GM23338 (cell line): ENCODE data around the gene CIAPIN1. TPM values are rescaled to one million over a fixed set of nuclear protein-coding genes. Genes with fewer than 3 reads are reported as not detected.

Source experiments
- ATAC-seq: fragments of 200-7000 bp; cut with Tn5 transposase; 3 replicates; pipeline ENCODE4 v1.9.1; 2020
- DNase-seq: peaks from one replicate; pipeline ENCODE4 v3.0.0-alpha.2; 2015; ENCODE audit warnings: low spot score
- H2AFZ ChIP-seq: fragments of 200-600 bp; sonication (generic); 2 replicates; pipeline ENCODE4 v1.8.0; 2016; ENCODE audit warnings: antibody characterized with exemption, mild to moderate bottlenecking, moderate library complexity
- H3F3A ChIP-seq: fragments of 200-600 bp; sonication (generic); replicated peaks from 2 replicates; pipeline ENCODE4 v1.8.0; 2017; ENCODE audit warnings: antibody characterized with exemption, mixed run types, low read depth
- H3K27ac ChIP-seq: fragments of 200-600 bp; sonication (generic); 2 replicates; pipeline ENCODE4 v1.6.1; 2016; ENCODE audit warnings: low read depth
- H3K27me3 ChIP-seq: fragments of 200-600 bp; sonication (generic); 2 replicates; pipeline ENCODE4 v1.8.0; 2016; ENCODE audit warnings: mild to moderate bottlenecking, mixed run types, moderate library complexity; ENCODE audit not compliant: insufficient read depth
- H3K36me3 ChIP-seq: fragments of 200-600 bp; sonication (generic); 2 replicates; pipeline ENCODE4 v1.8.0; 2016; ENCODE audit warnings: mild to moderate bottlenecking; ENCODE audit not compliant: insufficient read depth
- H3K4me1 ChIP-seq: fragments of 200-600 bp; sonication (generic); 2 replicates; pipeline ENCODE4 v1.8.0; 2016; ENCODE audit warnings: mild to moderate bottlenecking, moderate library complexity; ENCODE audit not compliant: insufficient read depth
- H3K4me2 ChIP-seq: fragments of 200-600 bp; sonication (generic); 2 replicates; pipeline ENCODE4 v1.7.1; 2017; ENCODE audit warnings: mixed run types
- H3K4me3 ChIP-seq: fragments of 200-600 bp; sonication (generic); 2 replicates; pipeline ENCODE4 v1.6.1; 2016; ENCODE audit warnings: mixed run types
- H3K79me2 ChIP-seq: fragments of 200-600 bp; sonication (generic); replicated peaks from 2 replicates; pipeline ENCODE4 v1.8.0; 2017; ENCODE audit warnings: mild to moderate bottlenecking; ENCODE audit not compliant: insufficient read depth
- H3K9me2 ChIP-seq: fragments of 200-600 bp; sonication (generic); 2 replicates; pipeline ENCODE4 v1.8.0; 2017; ENCODE audit not compliant: insufficient read depth
- H4K20me1 ChIP-seq: fragments of 200-600 bp; sonication (generic); replicated peaks from 2 replicates; pipeline ENCODE4 v1.8.0; 2017; ENCODE audit warnings: mild to moderate bottlenecking; ENCODE audit not compliant: insufficient read depth
- H3K27ac Mint-ChIP-seq: 2 replicates; pipeline ENCODE4 v1.8.0; 2020; ENCODE audit warnings: inconsistent platforms, mild to moderate bottlenecking, moderate library complexity, mixed read lengths
- H3K27me3 Mint-ChIP-seq: 3 replicates; pipeline ENCODE4 v1.8.0; 2022; ENCODE audit warnings: low read depth, mild to moderate bottlenecking, moderate library complexity, mixed read lengths, inconsistent platforms; ENCODE audit not compliant: insufficient read depth, poor library complexity
- H3K36me3 Mint-ChIP-seq: 3 replicates; pipeline ENCODE4 v1.8.0; 2021; ENCODE audit warnings: low read depth, mild to moderate bottlenecking, inconsistent platforms, moderate library complexity, mixed read lengths
- H3K4me1 Mint-ChIP-seq: 3 replicates; pipeline ENCODE4 v1.8.0; 2020; ENCODE audit warnings: mild to moderate bottlenecking, inconsistent platforms, mixed read lengths
- H3K4me3 Mint-ChIP-seq: 3 replicates; pipeline ENCODE4 v1.8.0; 2021; ENCODE audit warnings: moderate library complexity, mild to moderate bottlenecking, inconsistent platforms, mixed read lengths
- H3K9me3 Mint-ChIP-seq: 3 replicates; pipeline ENCODE4 v1.8.0; 2020; ENCODE audit warnings: moderate library complexity, mild to moderate bottlenecking, inconsistent platforms, mixed read lengths
- CREB1 ChIP-seq: fragments of 250-450 bp; sonication (Bioruptor Pico); IDR thresholded peaks from 2 replicates; pipeline ENCODE4 v1.5.0; 2020; ENCODE audit warnings: low read depth, mild to moderate bottlenecking, moderate library complexity
- CTCF ChIP-seq, 2 experiments: fragments of 200-600 bp in 1 of 2; sonication (generic) in 1 of 2; conservative IDR thresholded peaks; 2 replicates each; pipeline versions ENCODE4 v1.5.1 to v1.6.1; 2016 to 2017; ENCODE audit warnings: antibody characterized with exemption in 2 of 2, low read depth in 2 of 2, mild to moderate bottlenecking in 2 of 2, moderate library complexity in 1 of 2
- ETS1 ChIP-seq: IDR thresholded peaks from 2 replicates; pipeline ENCODE4 v1.6.1; 2016; ENCODE audit warnings: antibody characterized with exemption
- EZH2 ChIP-seq: fragments of 200-600 bp; sonication (generic); IDR thresholded peaks from one replicate; pipeline ENCODE4 v1.8.0; 2017; ENCODE audit warnings: antibody characterized with exemption, mild to moderate bottlenecking, low read depth; ENCODE audit not compliant: unreplicated experiment
- EZH2phosphoT487 ChIP-seq: fragments of 200-600 bp; sonication (generic); IDR thresholded peaks from one replicate; pipeline ENCODE4 v1.8.1; 2018; ENCODE audit warnings: antibody characterized with exemption; ENCODE audit not compliant: unreplicated experiment
- JUNB ChIP-seq: IDR thresholded peaks from one replicate; pipeline ENCODE4 v1.6.1; 2016; ENCODE audit warnings: antibody characterized with exemption; ENCODE audit not compliant: unreplicated experiment
- NANOG ChIP-seq: IDR thresholded peaks from 2 replicates; pipeline ENCODE4 v1.6.1; 2016; ENCODE audit warnings: antibody characterized with exemption, borderline replicate concordance
- POLR2AphosphoS5 ChIP-seq: IDR thresholded peaks from 2 replicates; pipeline ENCODE4 v1.6.1; 2016; ENCODE audit warnings: antibody characterized with exemption, low read depth
- STAT1 ChIP-seq: IDR thresholded peaks from one replicate; pipeline ENCODE4 v1.6.1; 2016; ENCODE audit warnings: antibody characterized with exemption; ENCODE audit not compliant: unreplicated experiment
- ZNF114 ChIP-seq: fragments of 250-450 bp; sonication (Bioruptor Pico); IDR thresholded peaks from 2 replicates; pipeline ENCODE4 v1.5.0; 2020; ENCODE audit warnings: mild to moderate bottlenecking, moderate library complexity
- ZNF331 ChIP-seq: fragments of 250-450 bp; sonication (Bioruptor Pico); IDR thresholded peaks from 2 replicates; pipeline ENCODE4 v1.5.0; 2020; ENCODE audit warnings: low read depth, mild to moderate bottlenecking, moderate library complexity
- polyA plus RNA-seq: library from polyadenylated mRNA; unstranded; fragments of >200 nt; fragmentation: Nextera tagmentation; extraction: Ambion mirVana; gene quantifications from 2 replicates; pipeline ENCODE4 v1.2.1, GENCODE V29; 2016
- total RNA-seq: library from RNA; depleted of rRNA; stranded (reverse); fragments of >200 nt; shearing (Covaris generic); gene quantifications from 2 replicates; pipeline ENCODE4 v1.2.3, GENCODE V29; 2014
- TF ChIP-seq, protein P1 (sequence below): IDR thresholded peaks from one replicate; pipeline ENCODE4 v1.6.1; 2018; ENCODE audit warnings: antibody characterized with exemption; ENCODE audit not compliant: unreplicated experiment

The CIAPIN1 gene
- total and polyA plus RNA-seq, 2 experiments from 2014 or later = 36.5 to 75.4 TPM

DNA sequence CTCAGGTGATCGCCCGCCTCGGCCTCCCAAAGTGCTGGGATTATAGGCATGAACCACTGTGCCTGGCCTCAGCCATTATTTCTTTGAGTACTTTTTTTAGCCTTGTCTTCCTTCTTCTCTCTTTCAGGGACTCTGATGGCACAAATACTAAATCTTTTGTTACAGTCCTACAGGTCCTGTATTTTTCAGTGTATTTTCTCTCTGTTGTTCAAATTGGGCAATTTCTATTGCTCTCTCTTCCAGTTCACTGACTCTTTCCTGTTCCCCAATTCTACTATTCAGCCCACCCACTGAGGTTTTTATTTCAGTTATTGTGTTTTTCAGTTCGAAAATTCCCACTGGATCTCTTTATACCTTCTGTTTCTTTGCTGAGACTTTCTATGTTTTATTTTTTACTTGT, 46.6 kb upstream of the CIAPIN1 start:
- no peak for DNase-seq
- Histone ChIP-seq H3K4me1 (no peaks in the 10 kb centered on the region), H3K27me3 (no peaks in the 10 kb centered on the region), H3K27ac (no peak overlapping the region), H4K20me1 (no peaks in the 10 kb centered on the region), H2AFZ (no peak overlapping the region), H3K36me3 (no peaks in the 10 kb centered on the region), H3K4me3 (no peak overlapping the region), H3K4me2 (no peak overlapping the region), H3F3A (no peaks in the 10 kb centered on the region), H3K79me2 (no peaks in the 10 kb centered on the region), H3K9me2 (no peaks in the 10 kb centered on the region)
- no peaks in the 10 kb centered on the region for H3K4me1 Mint-ChIP-seq
- no peak overlapping the region for H3K27ac Mint-ChIP-seq
- no peak overlapping the region for H3K4me3 Mint-ChIP-seq
- no peaks in the 10 kb centered on the region; the same call in 2 of the 3 replicates for H3K36me3 Mint-ChIP-seq
- no peaks in the 10 kb centered on the region for H3K27me3 Mint-ChIP-seq
- H3K9me3 Mint-ChIP-seq = peaks cover 8% of the 10 kb centered on the region
- no peak for TF ChIP-seq ETS1
- no peak for ATAC-seq

DNA sequence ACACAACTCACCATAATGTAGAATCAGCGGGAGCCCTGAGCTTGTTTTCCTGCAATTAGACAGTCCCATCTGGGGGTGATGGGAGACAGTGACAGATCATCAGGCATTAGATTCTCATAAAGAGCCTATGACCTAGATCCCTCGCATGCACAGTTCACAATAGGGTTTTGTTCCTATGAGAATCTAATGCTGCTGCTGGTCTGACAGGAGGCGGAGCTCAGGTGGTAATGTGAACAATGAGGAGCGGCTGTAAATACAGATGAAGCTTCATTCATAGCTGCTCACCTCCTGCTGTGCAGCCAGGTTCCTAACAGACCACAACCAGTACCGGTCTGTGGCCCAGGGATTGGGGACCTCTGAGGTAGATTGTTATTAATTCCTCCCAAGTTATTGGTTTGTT, 42.0 kb upstream of the CIAPIN1 start:
- H3K4me3 ChIP-seq = no peak overlapping the region
- no peaks in the 10 kb centered on the region for H4K20me1 ChIP-seq
- H3K79me2 ChIP-seq = no peaks in the 10 kb centered on the region
- DNase-seq (no peak), ATAC-seq (no peak)
- no peaks in the 10 kb centered on the region for H3K36me3 ChIP-seq
- Mint-ChIP-seq H3K4me1 (peaks cover 22% of the 10 kb centered on the region), H3K27ac (no peak overlapping the region), H3K27me3 (peaks cover 12% of the 10 kb centered on the region), H3K9me3 (peaks cover 14% of the 10 kb centered on the region; the same call in 2 of the 3 replicates), H3K36me3 (no peaks in the 10 kb centered on the region; the same call in 2 of the 3 replicates), H3K4me3 (no peak overlapping the region)
- no peak overlapping the region for H3K4me2 ChIP-seq
- H3F3A ChIP-seq = no peaks in the 10 kb centered on the region
- H3K4me1 ChIP-seq = peaks cover 14% of the 10 kb centered on the region; the same call in 1 of the 2 replicates
- H3K27ac ChIP-seq = no peak overlapping the region
- peaks cover 10% of the 10 kb centered on the region; the same call in 1 of the 2 replicates for H3K27me3 ChIP-seq
- no peaks in the 10 kb centered on the region for H3K9me2 ChIP-seq
- no peak overlapping the region for H2AFZ ChIP-seq
- TF ChIP-seq EZH2phosphoT487 (no peak), EZH2 (no peak), CTCF (conservative IDR thresholded peaks at IDR 0.05; ENCODE audit: low read depth in 2 of 2) (no peak), CREB1 (CRISPR knock-in tag) (no peak), JUNB (no peak), NANOG (no peak), STAT1 (no peak), ETS1 (no peak), POLR2AphosphoS5 (no peak), ZNF331 (CRISPR knock-in tag) (no peak), ZNF114 (CRISPR knock-in tag) (no peak)
- TF ChIP-seq, protein P1, sequence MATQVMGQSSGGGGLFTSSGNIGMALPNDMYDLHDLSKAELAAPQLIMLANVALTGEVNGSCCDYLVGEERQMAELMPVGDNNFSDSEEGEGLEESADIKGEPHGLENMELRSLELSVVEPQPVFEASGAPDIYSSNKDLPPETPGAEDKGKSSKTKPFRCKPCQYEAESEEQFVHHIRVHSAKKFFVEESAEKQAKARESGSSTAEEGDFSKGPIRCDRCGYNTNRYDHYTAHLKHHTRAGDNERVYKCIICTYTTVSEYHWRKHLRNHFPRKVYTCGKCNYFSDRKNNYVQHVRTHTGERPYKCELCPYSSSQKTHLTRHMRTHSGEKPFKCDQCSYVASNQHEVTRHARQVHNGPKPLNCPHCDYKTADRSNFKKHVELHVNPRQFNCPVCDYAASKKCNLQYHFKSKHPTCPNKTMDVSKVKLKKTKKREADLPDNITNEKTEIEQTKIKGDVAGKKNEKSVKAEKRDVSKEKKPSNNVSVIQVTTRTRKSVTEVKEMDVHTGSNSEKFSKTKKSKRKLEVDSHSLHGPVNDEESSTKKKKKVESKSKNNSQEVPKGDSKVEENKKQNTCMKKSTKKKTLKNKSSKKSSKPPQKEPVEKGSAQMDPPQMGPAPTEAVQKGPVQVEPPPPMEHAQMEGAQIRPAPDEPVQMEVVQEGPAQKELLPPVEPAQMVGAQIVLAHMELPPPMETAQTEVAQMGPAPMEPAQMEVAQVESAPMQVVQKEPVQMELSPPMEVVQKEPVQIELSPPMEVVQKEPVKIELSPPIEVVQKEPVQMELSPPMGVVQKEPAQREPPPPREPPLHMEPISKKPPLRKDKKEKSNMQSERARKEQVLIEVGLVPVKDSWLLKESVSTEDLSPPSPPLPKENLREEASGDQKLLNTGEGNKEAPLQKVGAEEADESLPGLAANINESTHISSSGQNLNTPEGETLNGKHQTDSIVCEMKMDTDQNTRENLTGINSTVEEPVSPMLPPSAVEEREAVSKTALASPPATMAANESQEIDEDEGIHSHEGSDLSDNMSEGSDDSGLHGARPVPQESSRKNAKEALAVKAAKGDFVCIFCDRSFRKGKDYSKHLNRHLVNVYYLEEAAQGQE = no peak
